WTC11 (cell line): ENCODE measurements around the gene MACROD2. TPM values are rescaled to one million over a fixed set of nuclear protein-coding genes. Genes with fewer than 3 reads are reported as not detected.
A peak's percentile ranks its signal among the peaks of the same experiment; 100 is the strongest.

Experiments used
- ATAC-seq: fragments of 200-7000 bp; cut with Tn5 transposase; 2 replicates; pipeline ENCODE4 v1.10.0; 2021; ENCODE audit warnings: mild to moderate bottlenecking, moderate library complexity
- CTCF ChIA-PET: fragments of 300-600 bp; sonication (Branson Sonifier 250); formaldehyde crosslinking; loops from one replicate; lab custom pipeline; 2021; ENCODE audit warnings: antibody characterized with exemption; lab: Charles Lee
- POLR2A ChIA-PET: fragments of 350-600 bp; sonication (Branson Sonifier 250); formaldehyde crosslinking; loops from one replicate; lab custom pipeline; 2021; ENCODE audit warnings: antibody characterized with exemption; lab: Charles Lee
- DNase-seq: peaks from one replicate; pipeline ENCODE4 v3.0.0; 2021; ENCODE audit warnings: low spot score
- H3K27ac Mint-ChIP-seq: 2 replicates; pipeline ENCODE4 v1.8.0; 2021; ENCODE audit warnings: mixed read lengths
- H3K27me3 Mint-ChIP-seq: 2 replicates; pipeline ENCODE4 v1.8.0; 2021; ENCODE audit warnings: low read depth, mild to moderate bottlenecking, moderate library complexity, mixed read lengths
- H3K36me3 Mint-ChIP-seq: 2 replicates; pipeline ENCODE4 v1.8.0; 2021; ENCODE audit warnings: mixed read lengths
- H3K4me1 Mint-ChIP-seq: 2 replicates; pipeline ENCODE4 v1.8.0; 2022; ENCODE audit warnings: mixed read lengths
- H3K4me3 Mint-ChIP-seq: 2 replicates; pipeline ENCODE4 v1.8.0; 2021; ENCODE audit warnings: mild to moderate bottlenecking, moderate library complexity, mixed read lengths
- H3K9me3 Mint-ChIP-seq: 2 replicates; pipeline ENCODE4 v1.8.0; 2021; ENCODE audit warnings: mixed read lengths
- CDX4 ChIP-seq: fragments of 250-450 bp; sonication (Bioruptor Pico); IDR thresholded peaks from 2 replicates; pipeline ENCODE4 v1.9.0; 2021; ENCODE audit warnings: moderate library complexity, mild to moderate bottlenecking, inconsistent platforms, borderline replicate concordance
- CREB1 ChIP-seq: sonication (generic); formaldehyde crosslinking; IDR thresholded peaks from 2 replicates; pipeline ENCODE4 v1.8.0; 2023; ENCODE audit warnings: mild to moderate bottlenecking, missing genetic modification reagents
- CREM ChIP-seq: sonication (generic); formaldehyde crosslinking; IDR thresholded peaks from 2 replicates; pipeline ENCODE4 v1.8.1; 2022; ENCODE audit warnings: mild to moderate bottlenecking, missing genetic modification reagents, moderate library complexity
- CTCF ChIP-seq: fragments of 200-600 bp; IDR thresholded peaks from 2 replicates; pipeline ENCODE4 v1.8.0; 2022; ENCODE audit warnings: antibody characterized with exemption
- ESRRA ChIP-seq: sonication (generic); formaldehyde crosslinking; IDR thresholded peaks from 2 replicates; pipeline ENCODE4 v1.8.1; 2022; ENCODE audit warnings: mild to moderate bottlenecking, missing genetic modification reagents, borderline replicate concordance
- FOXP1 ChIP-seq: sonication (generic); formaldehyde crosslinking; IDR thresholded peaks from 2 replicates; pipeline ENCODE4 v1.8.0; 2022; ENCODE audit warnings: missing genetic modification reagents, mild to moderate bottlenecking, moderate library complexity, borderline replicate concordance
- GRHL2 ChIP-seq: fragments of 250-450 bp; sonication (Bioruptor Pico); IDR thresholded peaks from 2 replicates; pipeline ENCODE4 v1.8.0; 2022; ENCODE audit warnings: mild to moderate bottlenecking, moderate library complexity; ENCODE audit not compliant: insufficient replicate concordance, severe bottlenecking
- NR3C1 ChIP-seq: sonication (generic); formaldehyde crosslinking; conservative IDR thresholded peaks from 2 replicates; pipeline ENCODE4 v1.8.1; 2023; ENCODE audit warnings: low read depth, mild to moderate bottlenecking, missing genetic modification reagents
- PRDM15 ChIP-seq: sonication (generic); formaldehyde crosslinking; IDR thresholded peaks from 2 replicates; pipeline ENCODE4 v1.8.0; 2022; ENCODE audit warnings: missing genetic modification reagents
- PREB ChIP-seq: sonication (generic); formaldehyde crosslinking; IDR thresholded peaks from 2 replicates; pipeline ENCODE4 v1.8.1; 2022; ENCODE audit warnings: mild to moderate bottlenecking, missing genetic modification reagents, moderate library complexity, borderline replicate concordance
- SMAD3 ChIP-seq: sonication (generic); formaldehyde crosslinking; IDR thresholded peaks from 2 replicates; pipeline ENCODE4 v1.8.0; 2022; ENCODE audit warnings: missing genetic modification reagents, mild to moderate bottlenecking, borderline replicate concordance
- ZBTB43 ChIP-seq: sonication (generic); formaldehyde crosslinking; IDR thresholded peaks from 2 replicates; pipeline ENCODE4 v1.8.1; 2023; ENCODE audit warnings: mild to moderate bottlenecking, missing genetic modification reagents
- ZNF671 ChIP-seq: fragments of 250-450 bp; sonication (Bioruptor Pico); IDR thresholded peaks from 2 replicates; pipeline ENCODE4 v1.8.0; 2021; ENCODE audit warnings: mild to moderate bottlenecking
- total RNA-seq: library from RNA; stranded (reverse); gene quantifications from 3 replicates; pipeline ENCODE4 v1.2.3, GENCODE V29; 2021
- TF ChIP-seq, protein P1 (sequence below): sonication (generic); formaldehyde crosslinking; IDR thresholded peaks from 2 replicates; pipeline ENCODE4 v1.8.0; 2022; ENCODE audit warnings: mild to moderate bottlenecking, missing genetic modification reagents
- TF ChIP-seq, protein P2 (sequence below): fragments of 250-450 bp; sonication (Bioruptor Pico); IDR thresholded peaks from 2 replicates; pipeline ENCODE4 v1.9.0; 2021; ENCODE audit warnings: mild to moderate bottlenecking, borderline replicate concordance

Gene MACROD2
- total RNA-seq, 1 experiment from 2014 or later = 4.1 TPM

DNA sequence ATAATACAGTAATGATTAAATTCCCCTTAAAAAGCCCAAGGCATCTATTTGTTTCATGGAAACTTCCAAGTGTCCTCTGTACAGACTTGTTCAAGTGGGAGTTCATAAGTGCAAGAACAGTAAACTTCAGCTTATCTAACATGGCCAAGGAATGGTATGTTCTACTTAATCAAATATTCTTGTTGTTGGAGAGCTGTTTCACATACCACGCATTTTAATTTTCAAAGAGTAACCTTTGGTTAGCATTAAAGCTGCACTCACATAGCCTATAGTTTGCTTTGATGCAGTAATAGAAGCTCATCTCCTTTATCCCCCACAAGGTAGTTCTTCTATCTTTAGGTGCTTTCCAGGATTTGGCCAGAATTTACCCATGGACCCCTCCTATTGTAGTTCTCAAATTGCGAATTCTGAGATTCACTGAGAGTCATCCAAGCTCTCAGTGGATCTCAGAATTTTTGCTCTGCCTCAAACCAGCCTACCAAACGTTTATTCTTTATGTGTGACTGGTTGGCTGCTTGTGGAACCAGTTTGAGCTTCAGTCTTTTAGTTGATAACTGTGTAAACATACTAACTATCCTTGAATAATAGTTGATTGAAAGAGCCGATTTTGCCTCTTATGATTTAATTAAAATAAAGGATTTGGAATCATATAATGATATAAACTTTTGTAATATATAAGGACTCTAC, 1010.1 kb downstream of the MACROD2 start (continued):
- TF ChIP-seq PRDM15 (CRISPR knock-in tag) (no peak), CREB1 (CRISPR knock-in tag) (no peak)

DNA sequence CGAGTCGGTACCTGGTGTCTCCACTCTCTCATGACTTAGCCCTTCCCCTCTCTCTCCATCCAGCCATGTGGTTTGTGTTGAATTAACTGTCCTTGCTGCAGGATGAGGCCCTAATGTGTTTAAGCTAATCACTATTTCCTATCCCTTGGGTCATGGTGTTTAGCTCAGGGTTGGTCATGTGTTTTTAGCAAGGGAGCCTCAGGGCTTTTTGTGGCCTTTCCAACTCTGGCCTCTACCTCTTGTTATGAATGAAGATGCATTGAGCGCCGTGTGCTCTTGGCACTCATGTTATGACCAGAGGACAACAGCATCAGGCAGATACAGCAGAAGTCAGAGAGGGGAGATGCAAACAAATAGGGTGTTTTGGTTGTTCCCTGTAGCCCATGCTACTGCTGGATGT, 1016.3 kb downstream of the MACROD2 start:
- ChIA-PET CTCF (no interaction called here), POLR2A (interaction anchor here (0.6 kb wide), 1 partner anchor 910 kb away, joined by 6 read pairs; no protein-coding TSS in a partner anchor)
- H3K27ac Mint-ChIP-seq = no peak overlapping the region
- H3K4me3 Mint-ChIP-seq = no peak overlapping the region
- DNase-seq (no peak), ATAC-seq (no peak)
- no peaks in the 10 kb centered on the region; the same call in 1 of the 2 replicates for H3K27me3 Mint-ChIP-seq
- peaks cover 3% of the 10 kb centered on the region; the same call in 1 of the 2 replicates for H3K9me3 Mint-ChIP-seq
- TF ChIP-seq ZBTB43 (CRISPR knock-in tag) (no peak), SMAD3 (CRISPR knock-in tag) (no peak)
- no peaks in the 10 kb centered on the region for H3K36me3 Mint-ChIP-seq
- no peaks in the 10 kb centered on the region for H3K4me1 Mint-ChIP-seq

DNA sequence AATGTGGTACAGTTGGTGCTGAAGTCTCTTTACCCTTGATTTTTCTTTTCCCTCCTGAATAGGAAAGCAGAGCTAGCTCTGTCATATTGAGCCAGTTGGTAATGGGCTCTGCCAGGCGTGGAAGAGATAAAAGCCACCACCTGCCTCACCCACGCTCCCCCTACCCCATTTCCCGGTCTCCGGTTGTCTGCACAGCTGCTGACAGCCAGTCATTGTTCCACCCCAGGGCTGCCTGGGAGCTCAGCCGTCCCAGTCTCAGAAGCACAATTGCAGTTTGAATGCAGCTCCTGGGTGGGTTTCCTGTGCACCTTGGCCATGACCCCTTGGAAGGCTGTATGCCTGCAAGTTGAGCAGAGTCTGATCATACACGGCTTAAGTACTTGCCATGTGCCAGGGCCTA, 1017.2 kb downstream of the MACROD2 start:
- ChIA-PET POLR2A (no interaction called here), CTCF (no interaction called here)
- Mint-ChIP-seq H3K4me1 (no peaks in the 10 kb centered on the region), H3K27me3 (no peaks in the 10 kb centered on the region; the same call in 1 of the 2 replicates), H3K9me3 (peaks cover 7% of the 10 kb centered on the region; the same call in 1 of the 2 replicates), H3K27ac (no peak overlapping the region), H3K4me3 (no peak overlapping the region), H3K36me3 (0 out of 2 replicates have a peak, but pooled peaks cover 3% of the 10 kb centered on the region)
- ATAC-seq (peak; percentile 38; the same call in 1 of the 2 replicates), DNase-seq (no peak)
- TF ChIP-seq PREB (CRISPR knock-in tag) (no peak), NR3C1 (CRISPR knock-in tag) (no peak), ZNF671 (CRISPR knock-in tag) (no peak), GRHL2 (CRISPR knock-in tag) (no peak), CREM (CRISPR knock-in tag) (no peak), FOXP1 (CRISPR knock-in tag) (no peak), CDX4 (no peak), ESRRA (no peak), CTCF (no peak)
- TF ChIP-seq, protein P1, sequence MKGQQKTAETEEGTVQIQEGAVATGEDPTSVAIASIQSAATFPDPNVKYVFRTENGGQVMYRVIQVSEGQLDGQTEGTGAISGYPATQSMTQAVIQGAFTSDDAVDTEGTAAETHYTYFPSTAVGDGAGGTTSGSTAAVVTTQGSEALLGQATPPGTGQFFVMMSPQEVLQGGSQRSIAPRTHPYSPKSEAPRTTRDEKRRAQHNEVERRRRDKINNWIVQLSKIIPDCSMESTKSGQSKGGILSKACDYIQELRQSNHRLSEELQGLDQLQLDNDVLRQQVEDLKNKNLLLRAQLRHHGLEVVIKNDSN (CRISPR knock-in tag) = no peak
- TF ChIP-seq, protein P2, sequence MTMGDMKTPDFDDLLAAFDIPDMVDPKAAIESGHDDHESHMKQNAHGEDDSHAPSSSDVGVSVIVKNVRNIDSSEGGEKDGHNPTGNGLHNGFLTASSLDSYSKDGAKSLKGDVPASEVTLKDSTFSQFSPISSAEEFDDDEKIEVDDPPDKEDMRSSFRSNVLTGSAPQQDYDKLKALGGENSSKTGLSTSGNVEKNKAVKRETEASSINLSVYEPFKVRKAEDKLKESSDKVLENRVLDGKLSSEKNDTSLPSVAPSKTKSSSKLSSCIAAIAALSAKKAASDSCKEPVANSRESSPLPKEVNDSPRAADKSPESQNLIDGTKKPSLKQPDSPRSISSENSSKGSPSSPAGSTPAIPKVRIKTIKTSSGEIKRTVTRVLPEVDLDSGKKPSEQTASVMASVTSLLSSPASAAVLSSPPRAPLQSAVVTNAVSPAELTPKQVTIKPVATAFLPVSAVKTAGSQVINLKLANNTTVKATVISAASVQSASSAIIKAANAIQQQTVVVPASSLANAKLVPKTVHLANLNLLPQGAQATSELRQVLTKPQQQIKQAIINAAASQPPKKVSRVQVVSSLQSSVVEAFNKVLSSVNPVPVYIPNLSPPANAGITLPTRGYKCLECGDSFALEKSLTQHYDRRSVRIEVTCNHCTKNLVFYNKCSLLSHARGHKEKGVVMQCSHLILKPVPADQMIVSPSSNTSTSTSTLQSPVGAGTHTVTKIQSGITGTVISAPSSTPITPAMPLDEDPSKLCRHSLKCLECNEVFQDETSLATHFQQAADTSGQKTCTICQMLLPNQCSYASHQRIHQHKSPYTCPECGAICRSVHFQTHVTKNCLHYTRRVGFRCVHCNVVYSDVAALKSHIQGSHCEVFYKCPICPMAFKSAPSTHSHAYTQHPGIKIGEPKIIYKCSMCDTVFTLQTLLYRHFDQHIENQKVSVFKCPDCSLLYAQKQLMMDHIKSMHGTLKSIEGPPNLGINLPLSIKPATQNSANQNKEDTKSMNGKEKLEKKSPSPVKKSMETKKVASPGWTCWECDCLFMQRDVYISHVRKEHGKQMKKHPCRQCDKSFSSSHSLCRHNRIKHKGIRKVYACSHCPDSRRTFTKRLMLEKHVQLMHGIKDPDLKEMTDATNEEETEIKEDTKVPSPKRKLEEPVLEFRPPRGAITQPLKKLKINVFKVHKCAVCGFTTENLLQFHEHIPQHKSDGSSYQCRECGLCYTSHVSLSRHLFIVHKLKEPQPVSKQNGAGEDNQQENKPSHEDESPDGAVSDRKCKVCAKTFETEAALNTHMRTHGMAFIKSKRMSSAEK (CRISPR knock-in tag) = no peak
